ENCODE measurements around the gene SRSF8.
"Not testable (repeated sequence)": the region's sequence is repeated elsewhere in the genome, so short reads cannot be mapped to it uniquely, and the experiment has no call there.

The SRSF8 gene

GRCh38 chr11:95066716-95067038 is at the start of gene SRSF8:
SRSF8 (plus strand) TSS chr11:95066919; CDS start chr11:95067227, 308 bp downstream.
- DNase-seq, result no peak

- DNase-seq, result not testable (repeated sequence)
Observed at GRCh38 chr11:95021468-95021867, 45.3 kb upstream of the SRSF8 start.

- no peak for DNase-seq
Observed at GRCh38 chr11:95024958-95025357, 41.8 kb upstream of the SRSF8 start, which contains the start of gene KDM4E. KDM4E (plus strand) TSS chr11:95025258; CDS start chr11:95025558, 300 bp downstream.

- not testable (repeated sequence) for DNase-seq
Observed at GRCh38 chr11:95025594-95025993, 41.1 kb upstream of the SRSF8 start.

GRCh38 chr11:95028357-95028756 is 38.4 kb upstream of the SRSF8 start:
- no peak for DNase-seq

- DNase-seq, result no peak
Observed at GRCh38 chr11:95033051-95033450, 33.7 kb upstream of the SRSF8 start.

GRCh38 chr11:95035316-95035715 is 31.4 kb upstream of the SRSF8 start:
- DNase-seq, result no peak

- not testable (repeated sequence) for DNase-seq
Observed at GRCh38 chr11:95037356-95038035, 29.2 kb upstream of the SRSF8 start.

GRCh38 chr11:95042239-95042638 is 24.5 kb upstream of the SRSF8 start:
- no peak for DNase-seq

- DNase-seq, result no peak
Observed at GRCh38 chr11:95042906-95043305, 23.8 kb upstream of the SRSF8 start.

GRCh38 chr11:95044010-95044409 is 22.7 kb upstream of the SRSF8 start:
- no peak for DNase-seq

GRCh38 chr11:95045812-95046211 is 20.9 kb upstream of the SRSF8 start:
- DNase-seq, result no peak

- not testable (repeated sequence) for DNase-seq
Observed at GRCh38 chr11:95049122-95049521, 17.6 kb upstream of the SRSF8 start, which contains the start of gene KDM4F. KDM4F (plus strand) TSS chr11:95049422.

- DNase-seq, result no peak
Observed at GRCh38 chr11:95050595-95051202, 16.0 kb upstream of the SRSF8 start.

- DNase-seq, result no peak
Observed at GRCh38 chr11:95054356-95054755, 12.4 kb upstream of the SRSF8 start.

GRCh38 chr11:95055283-95055897 is 11.3 kb upstream of the SRSF8 start:
- no peak for DNase-seq

GRCh38 chr11:95057959-95058358 is 8.8 kb upstream of the SRSF8 start:
- DNase-seq, result no peak

GRCh38 chr11:95058621-95059020 is 8.1 kb upstream of the SRSF8 start:
- DNase-seq, result no peak

GRCh38 chr11:95059046-95059445 is 7.7 kb upstream of the SRSF8 start:
- DNase-seq, result no peak

GRCh38 chr11:95065336-95065735 is 1.4 kb upstream of the SRSF8 start:
- no peak for DNase-seq

GRCh38 chr11:95067039-95067840 is 521 bp downstream of the SRSF8 start:
- peak; percentile 87 for DNase-seq

- no peak for DNase-seq
Observed at GRCh38 chr11:95067841-95068219, 1.1 kb downstream of the SRSF8 start.

- peak; percentile 73 for DNase-seq
Observed at GRCh38 chr11:95068549-95068948, 1.8 kb downstream of the SRSF8 start.
